HuH-7.5 (cell line): ENCODE results near the gene UBTD2.

Source experiments
- DNase-seq: peaks from one replicate; pipeline ENCODE4 v3.0.0; 2011; ENCODE audit warnings: low spot score

Gene UBTD2

GRCh38 chr5:172169216-172169615, 114.3 kb downstream of the UBTD2 start:
- no peak for DNase-seq

GRCh38 chr5:172168311-172168710, 115.3 kb downstream of the UBTD2 start:
- no peak for DNase-seq

GRCh38 chr5:172167895-172168294, 115.7 kb downstream of the UBTD2 start:
- DNase-seq, result no peak

- no peak for DNase-seq
Measured at GRCh38 chr5:172166030-172166826, 117.3 kb downstream of the UBTD2 start.

GRCh38 chr5:172165465-172165864, 118.1 kb downstream of the UBTD2 start:
- no peak for DNase-seq

- no peak for DNase-seq
Measured at GRCh38 chr5:172164769-172165212, 118.8 kb downstream of the UBTD2 start.

GRCh38 chr5:172163346-172163745, 120.2 kb downstream of the UBTD2 start:
- DNase-seq, result no peak

GRCh38 chr5:172162987-172163343, 120.6 kb downstream of the UBTD2 start:
- DNase-seq, result no peak

GRCh38 chr5:172162323-172162986, 121.1 kb downstream of the UBTD2 start:
- no peak for DNase-seq

GRCh38 chr5:172160506-172160905, 123.1 kb downstream of the UBTD2 start:
- DNase-seq, result no peak
